Measurements from ENCODE around the gene CABCOCO1. TPM values are rescaled to one million over a fixed set of nuclear protein-coding genes. Genes with fewer than 3 reads are reported as not detected.
A peak's percentile ranks its signal among the peaks of the same experiment; 100 is the strongest.

CABCOCO1 gene
- total RNA-seq, 4 donors from 2014 or later: 0.45 to 0.54 TPM; not detected in 2

DNA sequence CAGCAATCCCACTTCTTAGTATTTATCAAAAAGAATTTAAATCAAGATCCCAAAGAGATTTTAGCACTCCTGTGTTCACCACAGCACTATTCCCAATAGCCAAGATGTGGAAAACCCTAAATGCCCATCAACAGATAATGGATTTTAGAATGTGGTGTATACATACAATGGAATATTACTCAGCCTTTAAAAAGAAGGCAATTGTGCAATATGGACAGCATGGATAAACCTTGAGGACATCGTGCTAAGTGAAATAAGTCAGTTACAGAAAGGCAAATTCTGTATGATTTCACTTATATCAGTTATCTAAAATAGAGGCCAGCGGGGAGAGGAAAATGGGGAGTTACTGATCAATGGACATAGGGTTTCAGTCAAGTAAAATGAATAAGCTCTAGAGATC lies 66.9 kb downstream of the CABCOCO1 start:
- no peaks in the 10 kb centered on the region for H3K36me3 ChIP-seq
- TF ChIP-seq POLR2A (IDR thresholded peaks at IDR 0.05): no peak
- TF ChIP-seq CTCF (IDR thresholded peaks at IDR 0.05): no peak

DNA sequence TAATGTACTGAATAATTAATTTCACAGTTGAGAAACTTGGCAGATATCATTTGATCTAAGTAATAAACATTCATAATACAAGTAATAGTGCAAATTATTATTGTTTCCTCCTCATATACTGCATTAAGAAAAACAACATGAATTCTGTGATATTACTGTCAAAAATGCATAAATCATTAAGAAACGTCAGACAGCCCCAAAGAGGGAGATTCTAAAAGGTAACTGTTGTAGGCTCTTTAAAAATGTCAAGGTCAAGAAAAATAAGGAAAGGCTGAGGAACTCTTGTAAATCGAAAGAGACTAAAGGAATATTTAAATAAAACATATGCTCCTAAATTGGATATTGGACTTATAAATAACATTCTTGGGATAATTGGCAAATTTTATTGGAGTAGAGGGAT lies 67.9 kb downstream of the CABCOCO1 start:
- DNase-seq: no peak
- H3K4me3 ChIP-seq (replicated peaks in 1 of 3): no peak overlapping the region
- no peaks in the 10 kb centered on the region for H3K36me3 ChIP-seq
- TF ChIP-seq CTCF (IDR thresholded peaks at IDR 0.05) (no peak), POLR2A (IDR thresholded peaks at IDR 0.05) (no peak)
- 89 to 91% methylated on average over 2 of the region's 2 CpGs for WGBS, 2 donors
- intact Hi-C loops (cut with DNase I): no loop called here
- H3K27me3 ChIP-seq: no peaks in the 10 kb centered on the region
- H3K9me3 ChIP-seq: no peaks in the 10 kb centered on the region
- no peaks in the 10 kb centered on the region for H3K4me1 ChIP-seq
- H3K27ac ChIP-seq: no peak overlapping the region

More for the DNA sequence above, 66.9 kb downstream of the CABCOCO1 start:
- Histone ChIP-seq H3K4me1 (no peaks in the 10 kb centered on the region), H3K27ac (no peak overlapping the region), H3K27me3 (no peaks in the 10 kb centered on the region), H3K9me3 (no peaks in the 10 kb centered on the region), H3K4me3 (replicated peaks in 1 of 3) (no peak overlapping the region)
- 94 to 98% methylated on average over 2 of the region's 2 CpGs for WGBS, 2 donors
- intact Hi-C loops (cut with DNase I): no loop called here
- DNase-seq: no peak

- WGBS, 2 donors: 63 to 72% methylated on average over 1 of the region's 1 CpG
- DNase-seq: no peak
- Histone ChIP-seq H3K36me3 (no peaks in the 10 kb centered on the region), H3K4me3 (replicated peaks in 1 of 3) (no peak overlapping the region), H3K27ac (no peak overlapping the region), H3K9me3 (no peaks in the 10 kb centered on the region), H3K4me1 (no peaks in the 10 kb centered on the region), H3K27me3 (no peaks in the 10 kb centered on the region)
- intact Hi-C loops (cut with DNase I): no loop called here
- no peak for TF ChIP-seq POLR2A (IDR thresholded peaks at IDR 0.05)
- TF ChIP-seq CTCF (IDR thresholded peaks at IDR 0.05): no peak
These were observed 68.9 kb downstream of the CABCOCO1 start for GRCh38 chr10:61731638-61732037.

- 88 to 90% methylated on average over 4 of the region's 4 CpGs for WGBS, 2 donors
- no peak for DNase-seq
- TF ChIP-seq CTCF (IDR thresholded peaks at IDR 0.05) (no peak), POLR2A (IDR thresholded peaks at IDR 0.05) (no peak)
- Histone ChIP-seq H3K27ac (no peak overlapping the region), H3K27me3 (no peaks in the 10 kb centered on the region), H3K36me3 (no peaks in the 10 kb centered on the region), H3K9me3 (no peaks in the 10 kb centered on the region), H3K4me3 (replicated peaks in 1 of 3) (no peak overlapping the region), H3K4me1 (no peaks in the 10 kb centered on the region)
- intact Hi-C loops (cut with DNase I): no loop called here
These were observed 70.0 kb downstream of the CABCOCO1 start for GRCh38 chr10:61732629-61733278.

- peak; percentile 6 to 12 for DNase-seq
- Histone ChIP-seq H3K36me3 (no peaks in the 10 kb centered on the region), H3K27me3 (no peaks in the 10 kb centered on the region), H3K4me3 (replicated peaks in 1 of 3) (no peak overlapping the region), H3K9me3 (no peaks in the 10 kb centered on the region), H3K4me1 (no peaks in the 10 kb centered on the region), H3K27ac (no peak overlapping the region)
- TF ChIP-seq POLR2A (IDR thresholded peaks at IDR 0.05) (no peak), CTCF (IDR thresholded peaks at IDR 0.05) (peak in 5 of 6 experiments; percentile 14 to 69 (median 56))
- intact Hi-C loops (cut with DNase I): no loop called here
- WGBS, 2 donors: 81 to 88% methylated on average over 1 of the region's 1 CpG
These were observed 70.7 kb downstream of the CABCOCO1 start for GRCh38 chr10:61733358-61733940.

Measured in thyroid gland (tissue), 4 donors.